ENCODE data around the gene MPDZ.

The MPDZ gene

DNA sequence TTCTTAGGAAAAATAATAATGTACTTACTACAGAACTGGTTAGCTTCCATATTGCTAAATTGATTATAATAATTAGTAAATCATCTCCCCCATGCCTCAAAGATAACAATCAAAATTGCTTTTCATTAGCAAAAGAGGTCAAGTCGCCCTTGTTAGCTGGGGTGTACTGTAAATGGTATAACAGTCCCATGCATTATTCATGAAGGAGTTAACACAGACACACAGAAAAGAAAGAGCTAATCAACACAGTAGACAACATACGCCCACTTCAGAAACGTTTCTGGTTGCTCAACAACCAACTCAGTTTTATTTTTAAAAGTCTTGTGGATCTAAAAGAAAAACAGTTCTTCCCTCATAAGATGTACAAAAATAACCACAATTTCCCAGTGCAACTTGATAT, 100.2 kb downstream of the MPDZ start:
- Histone ChIP-seq H3K27ac (no peak overlapping the region), H3K4me1 (ENCODE audit: low read depth, poor library complexity, severe bottlenecking) (no peaks in the 10 kb centered on the region), H3K4me2 (no peak overlapping the region), H4K20me1 (ENCODE audit: insufficient read depth) (no peaks in the 10 kb centered on the region), H3K36me3 (ENCODE audit: insufficient read depth) (no peaks in the 10 kb centered on the region), H3K4me3 (IDR thresholded peaks at IDR 0.05; ENCODE audit: insufficient read depth, low read depth, low read length) (no peak overlapping the region), H3K9ac (no peak overlapping the region), H3K27me3 (ENCODE audit: insufficient read depth, low read depth) (no peaks in the 10 kb centered on the region), H2AFZ (ENCODE audit: low read depth) (no peak overlapping the region), H3K79me2 (ENCODE audit: insufficient read depth, low read depth) (no peaks in the 10 kb centered on the region)
- TF ChIP-seq, protein P1, sequence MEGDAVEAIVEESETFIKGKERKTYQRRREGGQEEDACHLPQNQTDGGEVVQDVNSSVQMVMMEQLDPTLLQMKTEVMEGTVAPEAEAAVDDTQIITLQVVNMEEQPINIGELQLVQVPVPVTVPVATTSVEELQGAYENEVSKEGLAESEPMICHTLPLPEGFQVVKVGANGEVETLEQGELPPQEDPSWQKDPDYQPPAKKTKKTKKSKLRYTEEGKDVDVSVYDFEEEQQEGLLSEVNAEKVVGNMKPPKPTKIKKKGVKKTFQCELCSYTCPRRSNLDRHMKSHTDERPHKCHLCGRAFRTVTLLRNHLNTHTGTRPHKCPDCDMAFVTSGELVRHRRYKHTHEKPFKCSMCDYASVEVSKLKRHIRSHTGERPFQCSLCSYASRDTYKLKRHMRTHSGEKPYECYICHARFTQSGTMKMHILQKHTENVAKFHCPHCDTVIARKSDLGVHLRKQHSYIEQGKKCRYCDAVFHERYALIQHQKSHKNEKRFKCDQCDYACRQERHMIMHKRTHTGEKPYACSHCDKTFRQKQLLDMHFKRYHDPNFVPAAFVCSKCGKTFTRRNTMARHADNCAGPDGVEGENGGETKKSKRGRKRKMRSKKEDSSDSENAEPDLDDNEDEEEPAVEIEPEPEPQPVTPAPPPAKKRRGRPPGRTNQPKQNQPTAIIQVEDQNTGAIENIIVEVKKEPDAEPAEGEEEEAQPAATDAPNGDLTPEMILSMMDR (conservative IDR thresholded peaks at IDR 0.05; ENCODE audit: low read depth, low read length) = no peak

- Histone ChIP-seq H4K20me1 (ENCODE audit: insufficient read depth) (no peaks in the 10 kb centered on the region), H3K4me3 (IDR thresholded peaks at IDR 0.05; ENCODE audit: insufficient read depth, low read depth, low read length) (no peak overlapping the region), H3K36me3 (ENCODE audit: insufficient read depth) (no peaks in the 10 kb centered on the region), H3K9ac (no peak overlapping the region), H3K27ac (no peak overlapping the region), H3K79me2 (ENCODE audit: insufficient read depth, low read depth) (no peaks in the 10 kb centered on the region), H3K27me3 (ENCODE audit: insufficient read depth, low read depth) (no peaks in the 10 kb centered on the region), H2AFZ (ENCODE audit: low read depth) (no peak overlapping the region), H3K4me2 (no peak overlapping the region), H3K4me1 (ENCODE audit: low read depth, poor library complexity, severe bottlenecking) (no peaks in the 10 kb centered on the region)
- TF ChIP-seq, protein P1 (conservative IDR thresholded peaks at IDR 0.05; ENCODE audit: low read depth, low read length) = no peak
These were observed 103.8 kb downstream of the MPDZ start for GRCh38 chr9:13175732-13176131.

GRCh38 chr9:13174906-13175639, 104.4 kb downstream of the MPDZ start:
- Histone ChIP-seq H3K27ac (no peak overlapping the region), H3K4me1 (ENCODE audit: low read depth, poor library complexity, severe bottlenecking) (no peaks in the 10 kb centered on the region), H3K27me3 (ENCODE audit: insufficient read depth, low read depth) (no peaks in the 10 kb centered on the region), H4K20me1 (ENCODE audit: insufficient read depth) (no peaks in the 10 kb centered on the region), H3K4me2 (no peak overlapping the region), H3K9ac (no peak overlapping the region), H2AFZ (ENCODE audit: low read depth) (no peak overlapping the region), H3K4me3 (IDR thresholded peaks at IDR 0.05; ENCODE audit: insufficient read depth, low read depth, low read length) (no peak overlapping the region), H3K36me3 (ENCODE audit: insufficient read depth) (no peaks in the 10 kb centered on the region), H3K79me2 (ENCODE audit: insufficient read depth, low read depth) (no peaks in the 10 kb centered on the region)
- TF ChIP-seq, protein P1 (conservative IDR thresholded peaks at IDR 0.05; ENCODE audit: low read depth, low read length) = no peak

DNA sequence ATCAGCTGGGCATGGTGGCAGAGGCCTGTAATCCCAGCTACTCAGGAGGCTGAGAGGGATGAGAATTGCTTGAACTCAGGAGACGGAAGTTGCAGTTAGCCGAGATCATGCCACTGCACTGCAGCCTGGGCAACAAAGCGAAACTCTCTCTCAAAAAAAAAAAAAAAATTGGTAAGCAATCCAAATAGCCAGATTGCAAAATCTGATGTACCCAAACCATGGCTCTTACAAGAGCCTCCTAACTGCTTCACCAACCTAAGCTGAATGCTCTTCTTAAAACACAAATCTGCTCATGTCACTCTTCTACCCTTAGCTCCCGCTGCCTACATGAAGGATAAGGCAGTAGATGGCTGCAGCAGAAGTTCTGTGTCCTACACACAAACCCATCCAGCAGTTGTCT, 105.9 kb downstream of the MPDZ start:
- H4K20me1 ChIP-seq (ENCODE audit: insufficient read depth) = no peaks in the 10 kb centered on the region
- H3K9ac ChIP-seq = no peak overlapping the region
- TF ChIP-seq, protein P1 (conservative IDR thresholded peaks at IDR 0.05; ENCODE audit: low read depth, low read length) = no peak
- H3K36me3 ChIP-seq (ENCODE audit: insufficient read depth) = no peaks in the 10 kb centered on the region
- no peak overlapping the region for H2AFZ ChIP-seq (ENCODE audit: low read depth)
- H3K27me3 ChIP-seq (ENCODE audit: insufficient read depth, low read depth) = no peaks in the 10 kb centered on the region
- no peaks in the 10 kb centered on the region for H3K4me1 ChIP-seq (ENCODE audit: low read depth, poor library complexity, severe bottlenecking)
- H3K4me2 ChIP-seq = no peak overlapping the region
- no peak overlapping the region for H3K4me3 ChIP-seq (IDR thresholded peaks at IDR 0.05; ENCODE audit: insufficient read depth, low read depth, low read length)
- H3K79me2 ChIP-seq (ENCODE audit: insufficient read depth, low read depth) = no peaks in the 10 kb centered on the region
- no peak overlapping the region for H3K27ac ChIP-seq
